ENCODE results near the gene NTRK1. TPM values are rescaled to one million over a fixed set of nuclear protein-coding genes. Genes with fewer than 3 reads are reported as not detected.

The NTRK1 gene
- polyA plus RNA-seq, 1 of the 3 experiments (the other 2 are of a cell fraction): 0.97 TPM

DNA sequence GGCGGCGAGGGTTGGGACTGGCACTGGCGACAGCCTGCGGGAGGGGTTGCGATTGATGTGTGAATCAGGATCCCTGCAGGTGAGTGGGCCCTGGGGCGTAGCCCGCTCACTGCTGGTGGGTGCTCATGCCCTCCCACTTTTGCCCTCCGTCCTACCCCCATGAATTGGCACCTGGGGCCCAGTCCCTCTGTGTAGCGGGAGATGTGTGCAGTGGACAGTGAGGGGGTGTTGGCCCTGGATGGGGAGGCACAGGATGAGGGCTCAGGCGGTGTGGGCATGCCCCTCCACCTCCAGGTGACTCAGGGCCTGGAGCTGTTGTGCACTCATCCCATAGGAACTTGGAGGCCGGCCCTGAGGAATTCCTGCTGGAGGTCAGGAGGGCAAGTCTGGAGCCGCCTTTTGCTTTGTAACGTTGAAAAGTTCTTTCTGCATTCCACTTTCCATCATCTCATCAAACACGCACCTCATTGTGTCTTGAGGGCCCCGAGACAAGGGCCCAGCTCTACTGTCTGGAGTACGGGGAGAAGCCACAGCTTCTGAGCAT, 35.9 kb downstream of the NTRK1 start (continued):
- TF ChIP-seq EP300 (IDR thresholded peaks at IDR 0.05; ENCODE audit: borderline replicate concordance in 1 of 2, low read depth in 1 of 2, low read length in 1 of 2): peak in 1 of 2 experiments; percentile 81; a peak in 1 of 4 replicates
- TF ChIP-seq RXRA (IDR thresholded peaks at IDR 0.05; ENCODE audit: borderline replicate concordance, low read depth): peak; percentile 99
- TF ChIP-seq ZBTB33 (IDR thresholded peaks at IDR 0.05; ENCODE audit: borderline replicate concordance, low read depth): no peak
- TF ChIP-seq GATA2 (CRISPR knock-in tag; IDR thresholded peaks at IDR 0.05): no peak
- TF ChIP-seq, protein P1, sequence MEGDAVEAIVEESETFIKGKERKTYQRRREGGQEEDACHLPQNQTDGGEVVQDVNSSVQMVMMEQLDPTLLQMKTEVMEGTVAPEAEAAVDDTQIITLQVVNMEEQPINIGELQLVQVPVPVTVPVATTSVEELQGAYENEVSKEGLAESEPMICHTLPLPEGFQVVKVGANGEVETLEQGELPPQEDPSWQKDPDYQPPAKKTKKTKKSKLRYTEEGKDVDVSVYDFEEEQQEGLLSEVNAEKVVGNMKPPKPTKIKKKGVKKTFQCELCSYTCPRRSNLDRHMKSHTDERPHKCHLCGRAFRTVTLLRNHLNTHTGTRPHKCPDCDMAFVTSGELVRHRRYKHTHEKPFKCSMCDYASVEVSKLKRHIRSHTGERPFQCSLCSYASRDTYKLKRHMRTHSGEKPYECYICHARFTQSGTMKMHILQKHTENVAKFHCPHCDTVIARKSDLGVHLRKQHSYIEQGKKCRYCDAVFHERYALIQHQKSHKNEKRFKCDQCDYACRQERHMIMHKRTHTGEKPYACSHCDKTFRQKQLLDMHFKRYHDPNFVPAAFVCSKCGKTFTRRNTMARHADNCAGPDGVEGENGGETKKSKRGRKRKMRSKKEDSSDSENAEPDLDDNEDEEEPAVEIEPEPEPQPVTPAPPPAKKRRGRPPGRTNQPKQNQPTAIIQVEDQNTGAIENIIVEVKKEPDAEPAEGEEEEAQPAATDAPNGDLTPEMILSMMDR (IDR thresholded peaks at IDR 0.05): no peak
- TF ChIP-seq, protein P2, sequence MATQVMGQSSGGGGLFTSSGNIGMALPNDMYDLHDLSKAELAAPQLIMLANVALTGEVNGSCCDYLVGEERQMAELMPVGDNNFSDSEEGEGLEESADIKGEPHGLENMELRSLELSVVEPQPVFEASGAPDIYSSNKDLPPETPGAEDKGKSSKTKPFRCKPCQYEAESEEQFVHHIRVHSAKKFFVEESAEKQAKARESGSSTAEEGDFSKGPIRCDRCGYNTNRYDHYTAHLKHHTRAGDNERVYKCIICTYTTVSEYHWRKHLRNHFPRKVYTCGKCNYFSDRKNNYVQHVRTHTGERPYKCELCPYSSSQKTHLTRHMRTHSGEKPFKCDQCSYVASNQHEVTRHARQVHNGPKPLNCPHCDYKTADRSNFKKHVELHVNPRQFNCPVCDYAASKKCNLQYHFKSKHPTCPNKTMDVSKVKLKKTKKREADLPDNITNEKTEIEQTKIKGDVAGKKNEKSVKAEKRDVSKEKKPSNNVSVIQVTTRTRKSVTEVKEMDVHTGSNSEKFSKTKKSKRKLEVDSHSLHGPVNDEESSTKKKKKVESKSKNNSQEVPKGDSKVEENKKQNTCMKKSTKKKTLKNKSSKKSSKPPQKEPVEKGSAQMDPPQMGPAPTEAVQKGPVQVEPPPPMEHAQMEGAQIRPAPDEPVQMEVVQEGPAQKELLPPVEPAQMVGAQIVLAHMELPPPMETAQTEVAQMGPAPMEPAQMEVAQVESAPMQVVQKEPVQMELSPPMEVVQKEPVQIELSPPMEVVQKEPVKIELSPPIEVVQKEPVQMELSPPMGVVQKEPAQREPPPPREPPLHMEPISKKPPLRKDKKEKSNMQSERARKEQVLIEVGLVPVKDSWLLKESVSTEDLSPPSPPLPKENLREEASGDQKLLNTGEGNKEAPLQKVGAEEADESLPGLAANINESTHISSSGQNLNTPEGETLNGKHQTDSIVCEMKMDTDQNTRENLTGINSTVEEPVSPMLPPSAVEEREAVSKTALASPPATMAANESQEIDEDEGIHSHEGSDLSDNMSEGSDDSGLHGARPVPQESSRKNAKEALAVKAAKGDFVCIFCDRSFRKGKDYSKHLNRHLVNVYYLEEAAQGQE (IDR thresholded peaks at IDR 0.05; ENCODE audit: low read depth, low read length): no peak
- TF ChIP-seq RAD21 (IDR thresholded peaks at IDR 0.05; ENCODE audit: low read length): no peak

DNA sequence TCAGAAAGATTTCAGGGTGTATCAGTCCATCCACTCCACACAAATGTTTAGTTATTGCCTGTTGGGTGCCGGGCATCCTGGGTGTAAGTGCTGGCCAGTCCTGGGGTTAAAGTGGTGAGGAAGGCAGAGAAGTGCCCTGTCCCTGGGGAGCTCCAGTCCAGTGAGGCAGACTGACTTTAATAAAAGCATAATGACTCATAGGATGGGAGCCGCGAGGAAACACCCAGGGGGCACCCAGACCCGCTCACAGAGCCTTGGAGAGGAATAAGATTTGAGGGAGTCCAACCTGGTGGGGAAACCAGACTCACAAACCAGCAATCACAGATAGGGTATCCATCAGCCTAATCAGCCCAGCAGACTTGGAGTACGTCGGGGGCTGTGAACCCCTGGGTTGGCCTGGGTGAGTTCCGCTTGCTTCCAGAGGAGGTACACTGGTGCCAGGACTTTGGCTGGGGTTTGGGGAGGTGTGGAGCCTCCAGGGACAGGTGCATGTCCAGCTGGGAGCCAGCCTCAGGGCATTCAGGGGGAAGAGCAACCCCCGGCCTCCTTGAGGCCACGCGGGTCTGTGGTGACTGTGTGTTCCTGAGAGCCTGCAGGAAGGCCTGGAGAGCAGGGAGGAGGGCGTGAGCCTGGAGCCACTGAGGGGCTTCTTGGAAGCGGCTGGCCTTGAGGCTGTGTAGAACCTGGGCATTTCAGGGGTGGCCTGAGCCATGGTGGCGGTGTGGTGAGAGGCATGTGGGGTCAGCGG, 36.6 kb downstream of the NTRK1 start:
- Histone ChIP-seq H3K9me3 (no peaks in the 10 kb centered on the region), H3K36me3 (replicated peaks in 1 of 2; ENCODE audit: control insufficient read depth in 1 of 2, insufficient read depth in 2 of 2, low read length in 1 of 2) (no peaks in the 10 kb centered on the region), H3K27ac (ENCODE audit: low read depth in 2 of 2, low read length in 1 of 2) (peak overlapping the region; percentile 87 to 96), H3K79me2 (ENCODE audit: insufficient read depth) (no peaks in the 10 kb centered on the region), H3K4me2 (peak overlapping the region; percentile 77), H4K20me1 (ENCODE audit: insufficient read depth) (no peaks in the 10 kb centered on the region), H3K4me3 (ENCODE audit: low read depth in 2 of 2, low read length in 1 of 2) (peak overlapping the region in 1 of 2 experiments; percentile 38; a peak in 1 of 4 replicates), H3K9ac (peak overlapping the region; percentile 74), H3K9me2 (no peaks in the 10 kb centered on the region), H3K27me3 (ENCODE audit: insufficient read depth) (no peaks in the 10 kb centered on the region), H2AFZ (ENCODE audit: low read depth) (no peak overlapping the region), H3F3A (replicated peaks; ENCODE audit: insufficient read depth) (peaks cover 24% of the 10 kb centered on the region), H3K4me1 (ENCODE audit: control insufficient read depth in 1 of 2, insufficient read depth in 2 of 2, low read depth in 1 of 2, low read length in 1 of 2) (peaks cover 40 to 63% of the 10 kb centered on the region in 2 experiments; a peak in 3 of 4 replicates)
- TF ChIP-seq SMC3 (IDR thresholded peaks at IDR 0.05; ENCODE audit: low read depth, low read length): no peak
- TF ChIP-seq GABPA (IDR thresholded peaks at IDR 0.05; ENCODE audit: low read depth): no peak
- TF ChIP-seq MAX (IDR thresholded peaks at IDR 0.05; ENCODE audit: low read depth): no peak
- peak; percentile 82; the same call in 1 of the 2 replicates for TF ChIP-seq FOSL2 (IDR thresholded peaks at IDR 0.05; ENCODE audit: borderline replicate concordance, low read depth)
- WGBS (ENCODE audit: low lambda C conversion rate): 52% methylated on average over 9 of the region's 14 CpGs
- POLR2A ChIA-PET: interaction anchor here (0.6 kb wide), 1 partner anchor 16 kb away, joined by 3 read pairs; no protein-coding TSS in a partner anchor
- CTCF ChIA-PET: interaction anchor here (0.6 to 9.4 kb wide), 11 partner anchors 14 to 238 kb away, joined by 3 to 110 read pairs (median 4); no protein-coding TSS in a partner anchor
- no peak for DNase-seq
